Globus pallidus (tissue), 1 donor: ENCODE data around the gene CNIH1.
A peak's percentile ranks its signal among the peaks of the same experiment; 100 is the strongest.
"Not testable (repeated sequence)": the region's sequence is repeated elsewhere in the genome, so short reads cannot be mapped to it uniquely, and the experiment has no call there.

Experiments
- DNase-seq: peaks from one replicate; pipeline ENCODE4 v3.0.0-alpha.2; 2015; ENCODE audit warnings: low spot score

Gene CNIH1

DNA sequence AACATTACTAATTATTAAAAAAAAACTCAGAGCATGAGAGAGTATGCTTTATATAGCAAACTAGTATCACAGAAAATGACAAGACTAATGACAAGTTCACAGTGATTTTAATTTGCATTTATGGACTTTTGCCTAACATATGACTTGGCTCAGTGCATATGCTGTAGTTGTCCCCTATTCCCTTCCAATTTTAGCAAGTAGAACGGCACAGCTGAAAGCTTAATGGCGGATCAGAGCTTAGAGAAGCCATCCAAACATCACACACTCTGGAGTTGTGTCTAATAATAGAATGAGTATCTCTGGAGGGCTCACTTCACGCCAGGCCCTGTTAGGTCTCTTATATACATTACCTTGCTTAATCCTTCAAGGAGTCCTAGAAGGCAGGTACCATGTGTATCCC is 13.3 kb downstream of the CNIH1 start:
- no peak for DNase-seq

DNA sequence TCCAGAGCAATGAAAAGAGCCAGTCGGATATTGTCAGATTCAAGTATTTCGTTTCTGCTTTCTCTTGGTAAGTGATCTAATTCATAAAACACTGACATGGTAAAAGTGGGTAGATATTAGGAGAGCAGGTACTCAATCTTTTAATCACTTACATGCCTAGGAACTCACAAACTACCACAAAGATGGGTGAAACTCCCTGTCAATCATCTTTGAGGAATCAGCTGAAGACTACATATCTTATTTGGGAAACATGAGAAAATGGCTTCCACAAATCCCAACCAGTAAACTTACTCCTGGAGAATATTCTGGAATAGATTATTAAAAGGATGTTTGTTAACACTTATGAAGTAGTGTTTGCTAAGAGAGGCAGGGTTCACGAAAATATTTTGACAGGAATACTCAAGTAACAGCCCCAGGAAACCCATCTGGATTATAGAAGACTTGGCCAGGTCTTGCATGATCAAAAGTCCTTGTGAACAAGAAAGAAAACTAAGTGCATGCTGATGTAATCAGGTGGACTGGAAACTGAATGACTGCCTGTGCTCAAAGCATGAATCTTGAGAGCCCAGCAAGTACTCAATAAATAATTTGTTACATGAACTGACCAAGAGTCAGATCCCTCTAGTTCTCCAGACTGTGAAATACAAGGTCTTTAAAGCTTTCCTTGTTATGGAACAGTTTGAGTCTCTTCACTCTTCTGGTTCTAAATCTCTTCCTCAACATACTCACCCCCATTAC is 15.5 kb downstream of the CNIH1 start:
- DNase-seq: no peak

DNA sequence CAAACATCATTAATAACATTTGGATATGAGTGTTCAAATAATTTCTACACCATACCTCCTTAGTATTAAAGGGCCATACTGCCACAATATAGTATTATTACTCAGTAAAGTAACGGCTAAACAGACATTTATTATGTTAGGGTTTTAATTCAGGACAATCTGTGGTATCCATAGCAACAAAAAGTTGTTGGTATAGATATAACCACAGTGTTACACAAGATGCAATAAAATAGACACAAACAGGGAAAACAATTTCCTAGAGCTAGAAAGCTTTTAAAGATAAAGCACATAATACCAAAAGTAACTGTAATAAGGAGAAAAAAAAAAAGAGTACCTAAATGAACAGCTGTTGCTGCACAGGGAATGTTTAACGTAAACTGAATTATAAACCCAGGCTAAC is 16.1 kb downstream of the CNIH1 start:
- no peak for DNase-seq

DNA sequence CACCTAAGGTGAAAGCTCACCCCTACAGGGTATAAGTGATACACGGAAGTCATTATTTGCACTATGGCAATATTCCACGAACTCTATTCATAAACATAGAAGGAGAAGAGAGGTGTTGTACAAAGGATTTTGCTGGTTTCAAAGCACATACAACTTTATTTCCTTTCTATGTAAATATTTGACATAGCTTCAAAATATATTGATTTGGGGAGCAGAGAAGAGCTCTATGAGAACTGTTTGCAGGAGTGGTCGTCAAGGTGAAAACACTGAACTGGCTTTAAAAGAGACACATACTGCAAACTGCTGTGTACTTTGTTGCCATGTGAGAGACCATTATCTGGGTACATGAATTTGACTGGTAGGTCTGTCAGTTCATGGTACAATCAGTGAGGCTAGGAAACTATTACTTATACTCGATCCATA is 16.7 kb downstream of the CNIH1 start:
- no peak for DNase-seq

DNA sequence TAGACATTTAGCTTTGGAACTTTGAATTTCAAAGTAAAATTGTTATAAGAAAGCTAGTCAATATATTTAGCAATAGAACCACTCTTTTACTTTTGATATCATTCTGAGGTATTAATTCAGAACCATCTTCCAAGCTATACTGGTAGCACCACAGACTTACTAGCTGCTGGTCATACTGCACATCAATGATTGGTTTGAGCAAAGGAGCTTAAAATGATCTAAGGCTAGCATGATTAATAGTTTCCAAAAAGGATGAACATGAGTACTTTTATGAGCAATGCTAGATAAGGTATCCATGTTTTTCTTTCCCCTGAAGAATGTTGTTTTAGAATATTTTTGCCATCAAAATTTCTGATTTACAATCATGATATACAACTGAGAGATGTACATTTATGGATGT is 17.2 kb downstream of the CNIH1 start:
- no peak for DNase-seq

DNA sequence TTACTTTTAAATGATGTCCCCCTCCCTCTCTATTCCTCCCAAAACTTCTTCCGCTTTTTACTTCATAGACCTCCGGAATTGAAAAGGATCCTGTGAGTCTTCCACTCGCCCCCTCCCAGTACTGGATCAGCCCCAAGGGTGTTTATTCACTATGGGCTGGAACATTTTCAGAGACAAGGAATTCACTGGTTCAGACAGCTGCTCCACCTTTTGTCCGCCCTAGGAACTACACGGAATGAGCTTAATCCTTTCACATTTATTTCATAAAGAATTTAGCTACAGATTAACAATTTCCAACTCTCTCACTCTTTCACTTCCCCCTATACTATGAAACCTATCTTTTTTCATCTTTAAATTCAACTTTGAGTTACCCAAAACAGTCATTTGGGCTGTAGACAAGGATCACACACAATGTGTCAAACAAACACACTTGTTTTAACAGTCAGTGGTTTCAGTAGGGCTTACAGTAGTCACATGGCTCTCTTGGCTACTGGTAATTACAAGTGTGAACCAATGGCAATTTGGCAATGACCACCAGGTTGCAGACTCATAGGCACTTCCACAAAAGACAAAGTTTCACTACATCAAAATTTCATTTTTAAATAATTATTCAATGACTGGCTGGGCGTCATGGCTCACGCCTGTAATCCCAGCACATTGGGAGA is 20.6 kb downstream of the CNIH1 start:
- DNase-seq: no peak

DNA sequence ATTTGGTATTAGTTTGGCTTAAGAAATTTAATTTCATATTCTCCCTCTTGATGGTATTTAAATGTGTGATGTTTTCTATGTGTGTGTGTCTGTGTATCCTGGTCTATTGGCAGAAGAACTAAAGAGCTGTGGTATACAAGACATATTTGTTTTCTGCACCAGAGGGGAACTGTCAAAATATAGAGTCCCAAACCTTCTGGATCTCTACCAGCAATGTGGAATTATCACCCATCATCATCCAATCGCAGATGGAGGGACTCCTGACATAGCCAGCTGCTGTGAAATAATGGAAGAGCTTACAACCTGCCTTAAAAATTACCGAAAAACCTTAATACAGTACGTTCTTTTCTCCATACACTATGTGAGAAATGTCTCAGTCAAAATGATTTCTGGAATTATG is 29.8 kb downstream of the CNIH1 start:
- DNase-seq: no peak

DNA sequence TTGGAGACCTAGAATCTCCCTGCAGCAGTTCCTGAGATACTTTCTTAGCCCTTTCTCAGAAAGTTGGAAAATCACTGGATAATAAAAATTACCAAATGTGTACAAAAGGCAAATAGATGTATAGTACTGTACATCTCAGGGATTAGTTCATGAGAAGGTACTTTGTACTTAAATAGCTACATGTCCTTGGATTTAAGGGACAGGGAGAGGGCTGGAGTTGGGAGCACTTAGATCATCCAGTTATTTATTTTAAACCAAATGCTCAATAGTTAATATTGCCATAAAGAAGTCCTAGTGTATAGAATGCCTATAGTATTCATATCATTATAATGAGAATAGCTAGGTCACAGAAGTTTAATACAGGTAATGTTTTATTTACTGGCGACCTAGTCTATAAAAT is 31.0 kb downstream of the CNIH1 start:
- no peak for DNase-seq

DNA sequence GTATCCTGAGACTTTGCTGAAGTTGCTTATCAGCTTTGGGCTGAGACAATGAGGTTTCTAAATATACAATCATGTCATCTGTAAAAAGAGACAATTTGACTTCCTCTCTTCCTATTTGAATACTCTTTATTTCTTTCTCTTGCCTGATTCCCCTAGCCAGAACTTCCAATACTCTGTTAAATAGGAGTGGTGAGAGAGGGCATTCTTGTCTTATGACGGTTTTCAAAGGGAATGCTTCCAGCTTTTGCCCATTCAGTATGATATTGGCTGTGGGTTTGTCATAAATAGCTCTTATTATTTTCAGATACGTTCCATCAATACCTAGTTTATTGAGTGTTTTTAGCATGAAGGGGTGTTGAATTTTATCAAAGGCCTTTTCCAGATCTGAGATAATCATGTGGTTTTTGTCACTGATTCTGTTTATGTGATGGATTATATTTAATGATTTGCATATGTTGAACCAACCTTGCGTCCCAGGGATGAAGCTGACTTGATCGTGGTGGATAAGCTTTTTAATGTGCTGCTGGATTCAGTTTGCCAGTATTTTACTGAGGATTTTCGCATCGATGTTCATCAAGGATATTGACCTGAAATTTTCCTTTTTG is 37.7 kb downstream of the CNIH1 start:
- not testable (repeated sequence) for DNase-seq

DNA sequence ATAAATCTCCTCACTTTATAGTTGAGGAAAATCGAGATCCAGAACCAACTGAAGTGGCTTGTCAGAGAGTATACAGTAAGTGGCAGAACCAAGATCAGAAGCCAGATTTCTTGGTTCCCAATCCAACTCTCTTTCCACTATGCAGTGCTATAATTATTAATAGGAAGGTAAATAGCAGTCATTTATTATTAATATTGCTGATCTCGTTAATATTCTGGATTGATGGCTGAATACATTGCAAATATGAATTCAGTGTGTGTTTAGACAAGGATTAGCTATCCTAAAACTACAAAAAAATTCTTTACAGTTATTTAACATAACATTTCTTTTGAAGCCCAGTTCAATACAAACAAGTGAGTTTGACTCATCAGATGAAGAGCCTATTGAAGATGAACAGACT is 41.6 kb downstream of the CNIH1 start:
- DNase-seq: no peak

DNA sequence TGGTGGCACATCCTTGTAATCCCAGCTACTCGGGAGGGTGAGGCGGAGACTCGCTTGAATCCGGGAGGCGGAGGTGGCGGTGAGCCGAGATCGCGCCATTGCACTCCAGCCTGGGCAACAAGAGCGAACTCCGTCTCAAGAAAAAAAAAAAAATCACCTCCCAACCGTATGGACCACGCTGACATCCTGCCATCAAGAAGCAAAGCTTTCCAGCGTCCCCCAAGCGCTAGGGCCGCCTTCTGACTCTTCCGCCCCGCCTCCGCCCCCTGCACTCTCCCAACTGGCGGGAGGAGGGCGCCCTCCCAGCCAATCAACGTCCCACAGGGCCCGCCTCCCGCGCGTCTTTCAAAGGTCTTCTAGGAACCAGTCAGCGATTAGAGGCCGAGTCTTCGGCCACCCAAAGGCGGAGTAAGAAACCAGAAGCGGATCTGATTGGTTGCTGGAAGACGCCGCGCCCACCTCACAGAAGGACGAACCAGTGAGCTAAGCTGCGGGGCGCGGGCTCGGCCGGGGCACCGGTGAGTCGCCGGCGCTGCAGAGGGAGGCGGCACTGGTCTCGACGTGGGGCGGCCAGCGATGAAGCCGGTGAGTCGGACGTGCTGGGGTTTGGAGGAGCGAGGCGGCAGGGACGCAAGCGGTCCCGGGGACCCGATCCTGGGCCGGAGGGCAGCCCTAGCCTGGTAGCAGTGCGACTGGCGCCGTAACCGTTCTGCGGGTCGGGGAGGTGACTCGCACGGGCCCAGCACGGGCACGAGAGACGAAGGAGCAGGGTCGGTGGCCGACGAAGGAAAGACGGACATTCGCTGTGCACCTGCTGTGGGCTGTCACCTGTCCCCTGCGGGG is 44.5 kb downstream of the CNIH1 start, which contains the start of gene CDKN3:
CDKN3 (plus strand) TSS at position 515 of the 843 bp plus-strand sequence; CDS start at position 577, 62 bp downstream.
- peak; percentile 98 for DNase-seq

DNA sequence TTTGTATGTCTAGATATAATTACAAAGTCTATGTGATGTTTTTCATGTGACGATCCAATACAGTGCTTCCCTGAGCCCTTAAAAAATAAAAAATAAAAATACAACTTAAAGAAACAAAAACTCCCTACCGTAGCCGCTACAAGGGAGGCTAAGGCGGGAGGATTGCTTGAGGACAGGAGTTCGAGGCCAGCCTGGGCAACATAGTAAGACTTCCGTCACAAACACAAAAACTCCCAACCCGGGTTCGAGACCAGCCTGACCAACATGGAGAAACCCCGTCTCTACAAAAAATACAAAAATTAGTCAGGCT is 45.0 kb downstream of the CNIH1 start:
- no peak for DNase-seq

DNA sequence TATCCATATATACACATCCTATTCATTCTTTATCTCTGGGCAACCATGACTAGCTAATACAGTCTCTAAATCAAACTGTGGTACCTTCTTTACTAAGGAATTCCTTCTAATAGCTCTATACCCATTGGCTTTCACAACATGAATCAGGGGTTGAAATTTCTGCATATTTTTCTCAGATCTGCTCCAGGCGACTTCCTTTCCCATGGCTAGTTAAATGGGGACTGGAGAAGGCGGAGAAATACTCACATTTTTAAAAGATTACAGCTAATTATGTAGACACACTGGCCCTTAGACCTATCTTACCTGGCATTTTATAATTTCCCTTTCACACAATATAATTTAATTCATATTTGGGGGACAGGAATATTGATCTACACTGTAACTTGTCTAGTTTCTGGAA is 45.5 kb downstream of the CNIH1 start:
- no peak for DNase-seq

DNA sequence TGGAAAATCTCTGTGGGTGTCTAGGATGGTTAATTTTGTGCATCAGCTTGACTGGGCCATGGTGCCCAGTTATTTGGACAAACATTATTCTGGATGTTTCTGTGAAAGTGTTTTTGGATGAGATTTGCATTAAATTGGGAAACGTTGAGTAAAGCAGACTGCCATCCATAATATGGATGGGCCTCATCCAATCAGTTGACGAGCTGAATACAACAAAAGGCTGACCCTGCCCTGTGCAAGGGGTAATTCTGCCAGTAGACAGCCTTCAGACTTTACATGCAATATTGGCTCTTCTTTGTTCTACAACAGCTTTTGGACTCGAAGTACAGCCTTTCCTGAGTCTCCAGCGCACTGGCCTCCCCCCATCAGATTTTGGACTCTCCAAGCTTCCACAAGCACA is 45.9 kb downstream of the CNIH1 start:
- no peak for DNase-seq

DNA sequence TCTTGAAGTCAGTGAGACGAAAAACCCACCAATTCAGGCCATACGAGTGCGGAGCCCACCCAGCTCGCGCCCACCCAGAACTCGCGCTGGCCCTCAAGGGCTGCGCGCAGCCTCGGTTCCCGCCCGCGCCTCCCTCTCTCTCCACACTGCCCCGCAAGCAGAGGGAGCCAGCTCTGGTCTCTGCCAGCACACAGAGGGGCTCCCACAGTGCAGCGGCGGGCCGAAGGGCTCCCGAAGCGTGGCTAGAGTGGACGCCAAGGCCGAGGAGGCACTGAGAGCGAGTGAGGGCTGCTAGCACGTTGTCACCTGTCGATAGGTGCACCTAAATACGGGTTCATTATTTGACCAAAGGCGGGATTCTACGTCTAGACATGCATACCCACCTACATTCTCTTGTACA is 46.6 kb downstream of the CNIH1 start:
- DNase-seq: no peak

DNA sequence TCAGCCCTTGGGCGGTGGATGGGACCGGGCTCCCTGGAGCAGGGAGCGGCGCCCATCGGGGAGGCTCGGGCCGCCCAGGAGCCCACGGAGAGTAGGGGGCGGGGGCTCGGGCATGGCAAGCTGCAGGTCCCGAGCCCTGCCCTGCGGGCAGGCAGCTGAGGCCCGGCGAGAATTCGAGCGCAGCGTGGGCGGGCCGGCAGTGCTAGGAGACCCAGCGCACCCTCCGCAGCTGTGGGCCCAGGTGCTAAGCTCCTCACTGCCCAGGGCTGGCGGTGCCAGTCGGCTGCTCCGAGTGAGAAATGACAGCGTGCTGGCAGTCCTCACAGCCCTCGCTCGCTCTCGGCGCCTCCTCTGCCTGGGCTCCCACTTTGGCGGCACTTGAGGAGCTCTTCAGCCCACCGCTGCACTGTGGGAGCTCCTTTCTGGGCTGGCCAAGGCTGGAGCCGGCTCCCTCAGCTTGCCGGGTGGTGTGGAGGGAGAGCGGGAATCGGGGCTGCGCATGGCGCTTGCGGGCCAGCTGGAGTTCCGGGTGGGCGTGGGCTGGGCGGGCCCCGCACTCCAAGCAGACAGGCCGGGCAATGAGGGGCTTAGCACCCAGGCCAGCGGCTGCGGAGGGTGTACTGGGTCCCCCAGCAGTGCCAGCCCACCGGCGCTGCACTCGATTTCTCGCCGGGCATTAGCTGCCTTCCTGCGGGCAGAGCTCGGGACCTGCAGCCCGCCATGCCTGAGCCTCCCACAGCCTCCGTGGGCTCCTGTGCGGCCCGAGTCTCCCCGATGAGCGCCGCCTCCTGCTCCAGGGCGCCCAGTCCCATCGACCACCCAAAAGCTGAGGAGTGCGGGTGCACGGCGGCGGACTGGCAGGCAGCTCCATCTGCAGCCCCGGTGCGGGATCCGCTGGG is 47.9 kb downstream of the CNIH1 start:
- not testable (repeated sequence) for DNase-seq

DNA sequence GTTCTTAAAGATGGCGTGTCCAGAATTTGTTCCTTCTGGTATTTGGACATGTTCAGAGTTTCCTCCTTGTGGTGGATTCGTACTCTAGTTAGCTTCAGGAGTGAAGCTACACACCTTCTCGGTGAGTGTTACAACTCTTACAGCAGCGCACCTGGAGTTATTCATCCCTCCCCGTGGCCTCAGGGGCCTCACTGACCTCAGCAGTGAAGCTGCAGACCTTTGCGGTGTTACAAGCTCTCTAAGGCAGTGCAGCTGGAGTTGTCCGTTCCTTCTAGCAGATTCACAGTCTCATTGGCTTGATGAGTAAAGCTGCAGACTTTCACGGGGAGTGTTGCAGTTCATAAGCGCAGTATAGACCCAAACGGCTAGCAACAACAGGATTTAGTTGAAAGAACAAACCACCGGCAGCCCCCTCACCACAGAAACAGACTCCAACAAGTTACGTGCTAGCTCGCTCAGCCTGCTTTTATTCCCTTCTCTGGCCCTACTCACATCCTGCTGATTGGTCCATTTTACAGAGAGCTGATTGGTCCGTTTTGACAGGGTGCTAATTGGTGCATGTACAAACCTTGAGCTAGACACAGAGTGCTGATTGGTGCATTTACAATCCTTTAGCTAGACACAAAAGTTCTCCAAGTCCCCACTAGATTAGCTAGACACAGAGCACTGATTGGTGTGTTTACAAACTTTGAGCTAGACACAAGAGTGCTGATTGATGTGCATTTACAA is 48.9 kb downstream of the CNIH1 start:
- no peak for DNase-seq

DNA sequence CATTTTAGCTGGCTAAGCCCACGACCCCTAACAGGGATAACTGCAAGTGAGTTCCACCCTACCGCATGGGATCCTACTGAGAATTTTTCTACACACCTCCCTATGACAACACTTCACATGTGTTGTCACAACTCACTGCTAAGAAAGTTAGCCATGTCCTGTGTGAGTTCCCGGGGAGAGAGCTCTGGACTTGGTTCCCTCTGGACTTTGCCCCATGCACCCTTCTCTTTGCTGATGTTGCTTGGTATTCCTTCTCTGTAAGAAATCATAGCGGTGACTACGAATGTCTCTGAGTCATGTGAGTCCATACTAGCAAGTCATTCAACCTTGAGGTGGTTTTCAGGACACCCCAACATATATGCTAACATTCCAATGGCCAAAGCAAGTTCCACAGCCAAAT is 53.8 kb downstream of the CNIH1 start:
- no peak for DNase-seq

DNA sequence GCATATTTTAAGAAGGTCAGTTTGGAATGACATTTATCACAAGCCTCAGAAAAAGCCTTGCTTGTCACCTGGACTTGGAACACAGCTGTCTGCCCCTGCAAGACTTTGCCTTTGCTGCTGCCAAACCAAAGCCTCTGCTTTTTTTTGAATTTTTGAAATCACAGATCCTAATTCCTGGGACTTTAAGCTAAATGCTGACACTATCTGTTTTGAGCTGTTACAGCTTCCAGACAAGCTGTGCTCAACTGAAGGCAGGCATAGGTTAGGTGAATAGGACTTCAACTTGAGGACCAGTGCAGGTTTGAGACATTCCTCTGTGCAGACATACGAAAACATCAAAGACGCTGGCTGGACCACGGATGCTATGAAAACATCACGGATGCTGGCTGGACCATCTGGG is 55.6 kb downstream of the CNIH1 start:
- DNase-seq: no peak

DNA sequence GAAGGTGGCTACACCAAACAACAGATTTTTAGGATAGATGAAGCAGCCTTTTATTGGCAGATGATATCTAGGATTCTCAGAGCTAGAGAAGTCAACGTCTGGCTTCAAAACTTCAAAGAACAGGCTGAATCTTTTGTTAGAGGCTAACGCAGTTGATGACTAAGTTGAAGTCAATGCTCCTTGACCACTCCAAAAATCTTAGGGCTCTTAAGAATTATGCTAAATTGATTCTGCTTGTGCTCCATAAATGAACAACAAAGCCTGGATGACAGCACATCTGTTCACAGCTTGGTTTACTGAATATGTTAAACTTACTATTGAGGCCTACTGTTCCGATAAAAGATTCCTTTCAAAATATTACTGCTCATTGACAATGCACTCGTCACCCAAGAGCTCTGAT is 57.3 kb downstream of the CNIH1 start:
- no peak for DNase-seq

DNA sequence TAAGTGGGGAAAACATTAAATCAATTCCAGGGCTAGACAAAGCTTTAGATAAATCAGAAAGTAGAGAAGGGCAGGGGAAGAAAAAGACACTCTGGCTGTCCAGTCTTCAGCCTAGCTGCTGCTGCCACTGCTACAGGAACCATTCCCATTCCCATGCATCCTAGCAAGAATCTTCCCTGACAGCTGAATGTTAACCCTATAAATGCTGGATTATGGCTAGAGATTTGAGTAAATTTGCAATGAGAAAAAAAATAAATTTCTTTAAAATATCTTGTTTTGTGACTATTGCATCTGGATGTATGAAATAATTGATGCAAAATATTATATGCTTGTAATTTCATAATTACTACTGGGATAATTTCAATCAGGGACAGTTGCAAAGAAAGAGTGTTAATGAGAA is 59.4 kb downstream of the CNIH1 start:
- no peak for DNase-seq
